ENCODE data around the gene PPIL1.

- TF ChIP-seq POLR2A (IDR thresholded peaks at IDR 0.05) (no peak), EP300 (IDR thresholded peaks at IDR 0.05) (no peak)
- TF ChIP-seq, protein P1, sequence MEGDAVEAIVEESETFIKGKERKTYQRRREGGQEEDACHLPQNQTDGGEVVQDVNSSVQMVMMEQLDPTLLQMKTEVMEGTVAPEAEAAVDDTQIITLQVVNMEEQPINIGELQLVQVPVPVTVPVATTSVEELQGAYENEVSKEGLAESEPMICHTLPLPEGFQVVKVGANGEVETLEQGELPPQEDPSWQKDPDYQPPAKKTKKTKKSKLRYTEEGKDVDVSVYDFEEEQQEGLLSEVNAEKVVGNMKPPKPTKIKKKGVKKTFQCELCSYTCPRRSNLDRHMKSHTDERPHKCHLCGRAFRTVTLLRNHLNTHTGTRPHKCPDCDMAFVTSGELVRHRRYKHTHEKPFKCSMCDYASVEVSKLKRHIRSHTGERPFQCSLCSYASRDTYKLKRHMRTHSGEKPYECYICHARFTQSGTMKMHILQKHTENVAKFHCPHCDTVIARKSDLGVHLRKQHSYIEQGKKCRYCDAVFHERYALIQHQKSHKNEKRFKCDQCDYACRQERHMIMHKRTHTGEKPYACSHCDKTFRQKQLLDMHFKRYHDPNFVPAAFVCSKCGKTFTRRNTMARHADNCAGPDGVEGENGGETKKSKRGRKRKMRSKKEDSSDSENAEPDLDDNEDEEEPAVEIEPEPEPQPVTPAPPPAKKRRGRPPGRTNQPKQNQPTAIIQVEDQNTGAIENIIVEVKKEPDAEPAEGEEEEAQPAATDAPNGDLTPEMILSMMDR (IDR thresholded peaks at IDR 0.05), result no peak
These were observed 12.3 kb downstream of the PPIL1 start for GRCh38 chr6:36862164-36862847.
